B cell (primary cell): ENCODE measurements around the gene ABCF1. TPM values are rescaled to one million over a fixed set of nuclear protein-coding genes. Genes with fewer than 3 reads are reported as not detected.
A peak's percentile ranks its signal among the peaks of the same experiment; 100 is the strongest.

Source experiments
- ATAC-seq: fragments of 200-7000 bp; cut with Tn5 transposase; one replicate; pipeline ENCODE4 v1.10.0; 2021; ENCODE audit warnings: low read depth, mild to moderate bottlenecking, moderate number of reproducible peaks, moderate library complexity
- CTCF ChIA-PET: fragments of 350-600 bp; sonication (Branson Sonifier 250); formaldehyde crosslinking; loops from one replicate; lab custom pipeline; 2021; ENCODE audit warnings: antibody characterized with exemption, inconsistent platforms; lab: Charles Lee
- POLR2A ChIA-PET: fragments of 350-600 bp; sonication (Branson Sonifier 250); formaldehyde crosslinking; loops from one replicate; lab custom pipeline; 2021; ENCODE audit warnings: antibody characterized with exemption; lab: Charles Lee
- DNase-seq: peaks from one replicate; pipeline ENCODE4 v3.0.0; 2013
- H2AFZ ChIP-seq: 2 replicates; pipeline ENCODE4 v1.6.1; 2012; ENCODE audit warnings: mild to moderate bottlenecking, low read depth, low read length; ENCODE audit not compliant: insufficient read depth, poor library complexity, severe bottlenecking
- H3K27ac ChIP-seq, 2 donors: 1 replicate in 1 of 2; 2 replicates in 1 of 2; pipeline ENCODE4 v1.5.1; 2012 to 2013; ENCODE audit warnings: low read length in 2 of 2, mild to moderate bottlenecking in 2 of 2, moderate library complexity in 1 of 2
- H3K27me3 ChIP-seq, 4 experiments: fragments of 200-600 bp in 1 of 4; sonication (generic) in 1 of 4; replicated peaks in 1 of 4; 1 replicate in 2 of 4; 2 replicates in 2 of 4; pipeline versions ENCODE4 v1.6.1 to v1.7.0; 2013 to 2016; ENCODE audit warnings: low read length in 3 of 4, mild to moderate bottlenecking in 2 of 4, mixed read lengths in 1 of 4, moderate library complexity in 1 of 4; ENCODE audit not compliant: insufficient read depth in 4 of 4, control insufficient read depth in 3 of 4; ENCODE audit errors: control extremely low read depth in 1 of 4
- H3K36me3 ChIP-seq, 2 experiments: replicated peaks in 1 of 2; 1 replicate in 1 of 2; 2 replicates in 1 of 2; pipeline versions ENCODE4 v1.6.1 to v1.7.1; 2013; ENCODE audit warnings: low read length in 1 of 2; ENCODE audit not compliant: insufficient read depth in 2 of 2, control insufficient read depth in 1 of 2; ENCODE audit errors: control extremely low read depth in 1 of 2, extremely low read depth in 1 of 2
- H3K4me1 ChIP-seq, 2 donors: fragments of 200-600 bp in 1 of 2; sonication (generic) in 1 of 2; 1 replicate in 1 of 2; 2 replicates in 1 of 2; pipeline versions ENCODE4 v1.5.1 to v1.6.1; 2013 to 2017; ENCODE audit warnings: low read length in 2 of 2; ENCODE audit not compliant: control insufficient read depth in 2 of 2, insufficient read depth in 2 of 2
- H3K4me2 ChIP-seq: replicated peaks from 2 replicates; pipeline ENCODE3; 2012; ENCODE audit warnings: mild to moderate bottlenecking, low read depth, low read length; ENCODE audit not compliant: poor library complexity, severe bottlenecking
- H3K4me3 ChIP-seq, 5 experiments: fragments of 200-600 bp in 1 of 5; sonication (generic) in 1 of 5; 1 replicate in 3 of 5; 2 replicates in 2 of 5; pipeline versions ENCODE4 v1.5.1 to v1.7.0; 2011 to 2016; ENCODE audit warnings: low read length in 4 of 5, mild to moderate bottlenecking in 4 of 5, low read depth in 2 of 5, control low read depth in 1 of 5, moderate library complexity in 1 of 5; ENCODE audit not compliant: insufficient read depth in 1 of 5; ENCODE audit errors: control extremely low read depth in 1 of 5, extremely low read depth in 1 of 5
- H3K79me2 ChIP-seq: fragments of 200-600 bp; sonication (generic); one replicate; pipeline ENCODE4 v1.6.0; 2016; ENCODE audit warnings: low read length; ENCODE audit not compliant: control insufficient read depth, insufficient read depth
- H3K9ac ChIP-seq: fragments of 200-600 bp; sonication (generic); 2 replicates; pipeline ENCODE4 v1.6.1; 2017; ENCODE audit warnings: mild to moderate bottlenecking, low read length, moderate library complexity
- H3K9me3 ChIP-seq, 3 donors: one replicate each; pipeline versions ENCODE4 v1.6.1 to v1.7.1; 2013; ENCODE audit warnings: low read length in 2 of 3; ENCODE audit not compliant: control insufficient read depth in 2 of 3, insufficient read depth in 1 of 3; ENCODE audit errors: control extremely low read depth in 1 of 3
- H4K20me1 ChIP-seq: 2 replicates; pipeline ENCODE4 v1.6.0; 2012; ENCODE audit warnings: mild to moderate bottlenecking, low read length; ENCODE audit not compliant: insufficient read depth, control insufficient read depth, poor library complexity, severe bottlenecking
- H3K27ac Mint-ChIP-seq: one replicate; pipeline ENCODE4 v1.8.0; 2021; ENCODE audit warnings: mixed read lengths
- H3K27me3 Mint-ChIP-seq: one replicate; pipeline ENCODE4 v1.8.0; 2021; ENCODE audit warnings: mixed read lengths
- H3K4me1 Mint-ChIP-seq: one replicate; pipeline ENCODE4 v1.8.0; 2021; ENCODE audit warnings: mixed read lengths
- H3K4me3 Mint-ChIP-seq: one replicate; pipeline ENCODE4 v1.8.0; 2021; ENCODE audit warnings: mixed read lengths
- H3K9me3 Mint-ChIP-seq: one replicate; pipeline ENCODE4 v1.8.0; 2022; ENCODE audit warnings: mixed read lengths; ENCODE audit not compliant: insufficient read depth
- CTCF ChIP-seq: fragments of 200-600 bp; IDR thresholded peaks from one replicate; pipeline ENCODE4 v1.8.0; 2022; ENCODE audit warnings: antibody characterized with exemption, mild to moderate bottlenecking
- EZH2 ChIP-seq: IDR thresholded peaks from 2 replicates; pipeline ENCODE4 v1.6.1; 2012; ENCODE audit warnings: borderline replicate concordance, low read depth, mild to moderate bottlenecking, moderate library complexity, low read length; ENCODE audit not compliant: insufficient read depth, poor library complexity, severe bottlenecking
- WGBS: methylation state at CpG from one replicate; pipeline ENCODE4 v1.1.5; 2013; ENCODE audit warnings: missing lambda C conversion rate; ENCODE audit not compliant: insufficient coverage; 5-methylcytosine and 5-hydroxymethylcytosine counted together
- intact Hi-C: fragments of 100-400 bp; cut with micrococcal nuclease; formaldehyde crosslinking; loops from one replicate; pipeline ENCODE4 v1.10.0; 2022
- polyA plus RNA-seq: library from polyadenylated mRNA; depleted of rRNA; stranded (reverse); fragments of >200 nt; gene quantifications from 2 replicates; pipeline ENCODE4 v1.2.3, GENCODE V29; 2012
- total RNA-seq, 2 donors: library from RNA; stranded (reverse); fragments of 120-200 nt in 1 of 2; gene quantifications; 1 replicate in 1 of 2; 2 replicates in 1 of 2; pipeline versions ENCODE4 v1.2.3 to v1.2.4, GENCODE V29; 2013 to 2022

The ABCF1 gene
- total and polyA plus RNA-seq, 2 donors (not counting 1 experiment from before 2014, with no cell fraction given), result 22.8 to 60.9 TPM

GRCh38 chr6:30556066-30556905 lies 15.0 kb upstream of the ABCF1 start, which contains the start of gene GNL1:
TSS of gene GNL1 (minus strand) at chr6:30556489. CDS start at chr6:30556203, 286 bp downstream.
- Histone ChIP-seq H3K9ac (peak within 1 kb of the TSS; percentile 99), H2AFZ (peak within 1 kb of the TSS; percentile 85), H4K20me1 (peaks cover 5% of the 10 kb centered on the region), H3K27ac (peak within 1 kb of the TSS; percentile 91 to 95), H3K27me3 (no peaks in the 10 kb centered on the region), H3K79me2 (peaks cover 40% of the 10 kb centered on the region), H3K36me3 (peaks cover 0 to 28% of the 10 kb centered on the region in 2 experiments), H3K9me3 (no peaks in the 10 kb centered on the region), H3K4me2 (peak within 1 kb of the TSS; percentile 98), H3K4me3 (peak within 1 kb of the TSS; percentile 81 to 100 (median 94)), H3K4me1 (peaks cover 19 to 27% of the 10 kb centered on the region in 2 donors)
- DNase-seq, result peak; percentile 100
- peak within 1 kb of the TSS; percentile 99 for H3K4me3 Mint-ChIP-seq
- ATAC-seq, result peak; percentile 89
- TF ChIP-seq EZH2 (no peak), CTCF (no peak)
- no peaks in the 10 kb centered on the region for H3K27me3 Mint-ChIP-seq
- peaks cover 32% of the 10 kb centered on the region for H3K4me1 Mint-ChIP-seq
- intact Hi-C loops, result loop anchor here (1.0 to 5.0 kb wide), 8 partner anchors 15 to 165 kb away; partner anchors contain the start of genes ABCF1, C6orf136, DHX16 and HLA-E
- H3K27ac Mint-ChIP-seq, result peak within 1 kb of the TSS; percentile 99
- POLR2A ChIA-PET, result interaction anchor here (0.5 to 3.4 kb wide), 16 partner anchors 9 to 1096 kb away, joined by 3 to 16 read pairs (median 4); partner anchors contain the start of genes ABCF1, BAG6, MDC1 and MRPS18B
- no peaks in the 10 kb centered on the region for H3K9me3 Mint-ChIP-seq
- CTCF ChIA-PET, result interaction anchor here (0.9 to 8.1 kb wide), 7 partner anchors 14 to 167 kb away, joined by 4 to 94 read pairs (median 6); partner anchors contain the start of gene ABCF1
- WGBS, result under 1% methylated on average over 69 of the region's 71 CpGs
